Measurements from ENCODE around the gene STX18. TPM values are rescaled to one million over a fixed set of nuclear protein-coding genes. Genes with fewer than 3 reads are reported as not detected.

STX18 gene
- total RNA-seq, 1 donor from 2014 or later, result 24.0 TPM

- Mint-ChIP-seq H3K36me3 (ENCODE audit: low read depth, unreplicated experiment) (no peaks in the 10 kb centered on the region), H3K9me3 (ENCODE audit: unreplicated experiment) (no peaks in the 10 kb centered on the region), H3K27ac (ENCODE audit: unreplicated experiment) (no peak overlapping the region), H3K4me1 (ENCODE audit: unreplicated experiment) (peaks cover 11% of the 10 kb centered on the region), H3K27me3 (ENCODE audit: unreplicated experiment) (peaks cover 1% of the 10 kb centered on the region), H3K4me3 (ENCODE audit: unreplicated experiment) (no peak overlapping the region)
- DNase-seq (ENCODE audit: low spot score), result peak; percentile 74
- TF ChIP-seq CTCF (IDR thresholded peaks at IDR 0.05; ENCODE audit: unreplicated experiment), result peak; percentile 66
These were observed 111.2 kb downstream of the STX18 start for GRCh38 chr4:4430492-4431195.

GRCh38 chr4:4428966-4429875 lies 112.6 kb downstream of the STX18 start:
- H3K36me3 Mint-ChIP-seq (ENCODE audit: low read depth, unreplicated experiment), result no peaks in the 10 kb centered on the region
- H3K4me1 Mint-ChIP-seq (ENCODE audit: unreplicated experiment), result peaks cover 9% of the 10 kb centered on the region
- no peaks in the 10 kb centered on the region for H3K9me3 Mint-ChIP-seq (ENCODE audit: unreplicated experiment)
- no peak for DNase-seq (ENCODE audit: low spot score)
- peaks cover 3% of the 10 kb centered on the region for H3K27me3 Mint-ChIP-seq (ENCODE audit: unreplicated experiment)
- no peak overlapping the region for H3K27ac Mint-ChIP-seq (ENCODE audit: unreplicated experiment)
- H3K4me3 Mint-ChIP-seq (ENCODE audit: unreplicated experiment), result no peak overlapping the region
- no peak for TF ChIP-seq CTCF (IDR thresholded peaks at IDR 0.05; ENCODE audit: unreplicated experiment)

- Mint-ChIP-seq H3K4me3 (ENCODE audit: unreplicated experiment) (no peak overlapping the region), H3K4me1 (ENCODE audit: unreplicated experiment) (peaks cover 11% of the 10 kb centered on the region), H3K36me3 (ENCODE audit: low read depth, unreplicated experiment) (peaks cover 11% of the 10 kb centered on the region), H3K27ac (ENCODE audit: unreplicated experiment) (no peak overlapping the region), H3K27me3 (ENCODE audit: unreplicated experiment) (peaks cover 4% of the 10 kb centered on the region), H3K9me3 (ENCODE audit: unreplicated experiment) (no peaks in the 10 kb centered on the region)
- no peak for TF ChIP-seq CTCF (IDR thresholded peaks at IDR 0.05; ENCODE audit: unreplicated experiment)
- no peak for DNase-seq (ENCODE audit: low spot score)
These were observed 114.0 kb downstream of the STX18 start for GRCh38 chr4:4427886-4428285.

GRCh38 chr4:4427121-4427870 lies 114.6 kb downstream of the STX18 start:
- peaks cover 11% of the 10 kb centered on the region for H3K4me1 Mint-ChIP-seq (ENCODE audit: unreplicated experiment)

More at GRCh38 chr4:4427121-4427870, 114.6 kb downstream of the STX18 start:
- peak; percentile 35 for DNase-seq (ENCODE audit: low spot score)
- H3K36me3 Mint-ChIP-seq (ENCODE audit: low read depth, unreplicated experiment), result peaks cover 11% of the 10 kb centered on the region
- H3K27ac Mint-ChIP-seq (ENCODE audit: unreplicated experiment), result peak overlapping the region; percentile 25
- H3K9me3 Mint-ChIP-seq (ENCODE audit: unreplicated experiment), result no peaks in the 10 kb centered on the region
- no peak overlapping the region for H3K4me3 Mint-ChIP-seq (ENCODE audit: unreplicated experiment)
- no peak for TF ChIP-seq CTCF (IDR thresholded peaks at IDR 0.05; ENCODE audit: unreplicated experiment)
- H3K27me3 Mint-ChIP-seq (ENCODE audit: unreplicated experiment), result peaks cover 4% of the 10 kb centered on the region

All from endothelial cell (in vitro differentiated cells).